ENCODE measurements around the gene SAMD11.

DNA sequence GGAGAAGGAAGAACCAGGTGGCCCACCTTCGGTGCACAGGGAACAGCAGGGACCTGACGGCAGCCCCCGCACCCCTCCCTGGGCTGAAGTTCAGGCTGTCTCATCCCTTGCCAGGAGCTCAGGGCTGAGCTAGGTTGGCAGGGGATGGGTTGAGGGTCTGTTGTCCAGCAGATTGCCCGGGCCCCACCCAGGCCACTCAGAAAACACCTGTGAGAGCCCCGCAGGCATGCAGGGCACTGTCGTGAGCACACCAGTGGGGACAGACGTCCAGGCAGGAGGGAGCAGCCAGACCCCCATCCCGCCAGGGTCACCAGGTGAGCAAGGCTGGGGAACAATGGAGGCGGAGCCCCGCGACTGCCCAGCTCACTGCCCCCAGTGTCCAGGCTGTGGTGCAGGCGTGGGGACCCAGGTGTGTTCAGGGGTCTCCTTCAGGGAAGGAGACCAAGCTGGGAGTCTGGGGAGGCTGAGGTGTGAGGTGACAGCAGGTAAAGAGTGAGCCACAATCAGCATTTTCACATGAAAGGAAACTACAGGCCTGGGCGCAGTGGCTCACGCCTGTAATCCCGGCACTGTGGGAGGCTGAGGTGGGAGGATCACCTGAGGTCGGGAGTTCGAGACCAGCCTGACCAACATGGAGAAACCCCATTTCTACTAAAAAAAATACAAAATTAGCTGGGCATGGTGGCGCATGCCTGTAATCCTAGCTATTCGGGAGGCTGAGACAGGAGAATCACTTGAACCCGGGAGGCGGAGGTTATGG, 9.4 kb upstream of the SAMD11 start:
- TF ChIP-seq, protein P1, sequence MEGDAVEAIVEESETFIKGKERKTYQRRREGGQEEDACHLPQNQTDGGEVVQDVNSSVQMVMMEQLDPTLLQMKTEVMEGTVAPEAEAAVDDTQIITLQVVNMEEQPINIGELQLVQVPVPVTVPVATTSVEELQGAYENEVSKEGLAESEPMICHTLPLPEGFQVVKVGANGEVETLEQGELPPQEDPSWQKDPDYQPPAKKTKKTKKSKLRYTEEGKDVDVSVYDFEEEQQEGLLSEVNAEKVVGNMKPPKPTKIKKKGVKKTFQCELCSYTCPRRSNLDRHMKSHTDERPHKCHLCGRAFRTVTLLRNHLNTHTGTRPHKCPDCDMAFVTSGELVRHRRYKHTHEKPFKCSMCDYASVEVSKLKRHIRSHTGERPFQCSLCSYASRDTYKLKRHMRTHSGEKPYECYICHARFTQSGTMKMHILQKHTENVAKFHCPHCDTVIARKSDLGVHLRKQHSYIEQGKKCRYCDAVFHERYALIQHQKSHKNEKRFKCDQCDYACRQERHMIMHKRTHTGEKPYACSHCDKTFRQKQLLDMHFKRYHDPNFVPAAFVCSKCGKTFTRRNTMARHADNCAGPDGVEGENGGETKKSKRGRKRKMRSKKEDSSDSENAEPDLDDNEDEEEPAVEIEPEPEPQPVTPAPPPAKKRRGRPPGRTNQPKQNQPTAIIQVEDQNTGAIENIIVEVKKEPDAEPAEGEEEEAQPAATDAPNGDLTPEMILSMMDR (IDR thresholded peaks at IDR 0.05): no peak
- no peak for TF ChIP-seq POLR2A (IDR thresholded peaks at IDR 0.05)
